Caco-2 (cell line): ENCODE results near the gene SEMA4A. TPM values are rescaled to one million over a fixed set of nuclear protein-coding genes. Genes with fewer than 3 reads are reported as not detected.

Experiments used
- BruUV-seq: library from RNA; stranded (reverse); fragments of 400-500 nt; replicated peaks from 2 replicates; lab custom pipeline; 2021; lab: Mats Ljungman, UMichigan
- CTCF ChIA-PET: fragments of 300-600 bp; sonication (Branson Sonifier 250); formaldehyde crosslinking; loops from one replicate; lab custom pipeline; 2022; ENCODE audit warnings: antibody characterized with exemption; lab: Charles Lee
- POLR2A ChIA-PET: fragments of 300-600 bp; sonication (Branson Sonifier 250); formaldehyde crosslinking; loops from one replicate; lab custom pipeline; 2022; ENCODE audit warnings: antibody characterized with exemption; lab: Charles Lee
- DNase-seq, 2 experiments: peaks; one replicate each; pipeline versions ENCODE4 v3.0.0 to v3.0.0-alpha.2; 2020 to 2022
- H3K27me3 ChIP-seq: replicated peaks from 2 replicates; pipeline ENCODE4 v1.6.0; 2011; ENCODE audit warnings: low read length; ENCODE audit not compliant: control insufficient read depth, insufficient read depth
- H3K36me3 ChIP-seq: 2 replicates; pipeline ENCODE4 v1.5.1; 2011; ENCODE audit warnings: low read length; ENCODE audit not compliant: control insufficient read depth, insufficient read depth
- H3K4me1 ChIP-seq: fragments of 250-450 bp; sonication (Bioruptor Pico); 2 replicates; pipeline ENCODE4 v1.5.1; 2020; ENCODE audit warnings: mild to moderate bottlenecking
- H3K4me3 ChIP-seq: 2 replicates; pipeline ENCODE4 v1.5.1; 2011; ENCODE audit warnings: low read depth, mild to moderate bottlenecking, control low read depth, low read length
- H3K9me3 ChIP-seq: fragments of 250-450 bp; sonication (Bioruptor Pico); 2 replicates; pipeline ENCODE4 v1.5.1; 2020; ENCODE audit warnings: mild to moderate bottlenecking, moderate library complexity
- H3K27ac Mint-ChIP-seq: one replicate; pipeline ENCODE4 v1.8.0; 2022; ENCODE audit warnings: mixed read lengths; ENCODE audit not compliant: unreplicated experiment
- H3K27me3 Mint-ChIP-seq: one replicate; pipeline ENCODE4 v1.8.0; 2022; ENCODE audit warnings: mixed read lengths; ENCODE audit not compliant: insufficient read depth, unreplicated experiment
- H3K36me3 Mint-ChIP-seq: one replicate; pipeline ENCODE4 v1.8.0; 2022; ENCODE audit warnings: mild to moderate bottlenecking, mixed read lengths; ENCODE audit not compliant: insufficient read depth, unreplicated experiment
- H3K4me1 Mint-ChIP-seq: one replicate; pipeline ENCODE4 v1.8.0; 2022; ENCODE audit warnings: low read depth, mixed read lengths; ENCODE audit not compliant: unreplicated experiment
- H3K4me3 Mint-ChIP-seq: one replicate; pipeline ENCODE4 v1.8.0; 2022; ENCODE audit warnings: mild to moderate bottlenecking, moderate library complexity, mixed read lengths; ENCODE audit not compliant: unreplicated experiment
- H3K9me3 Mint-ChIP-seq: one replicate; pipeline ENCODE4 v1.8.0; 2022; ENCODE audit warnings: mixed read lengths; ENCODE audit not compliant: unreplicated experiment
- intact Hi-C: fragments of 100-400 bp; cut with micrococcal nuclease; formaldehyde crosslinking; loops from one replicate; pipeline ENCODE4 v1.10.0; 2022; ENCODE audit not compliant: unreplicated experiment
- total RNA-seq: library from RNA; stranded (reverse); gene quantifications from 2 replicates; pipeline ENCODE4 v1.2.3, GENCODE V29; 2022
- TF ChIP-seq, protein P1 (sequence below), 2 experiments: fragments of 200-600 bp in 1 of 2; IDR thresholded peaks; 1 replicate in 1 of 2; 2 replicates in 1 of 2; pipeline versions ENCODE4 v1.5.1 to v1.8.0; 2011 to 2022; ENCODE audit warnings: antibody characterized with exemption in 1 of 2, control low read depth in 1 of 2, inconsistent platforms in 1 of 2, low read depth in 1 of 2, low read length in 1 of 2, mild to moderate bottlenecking in 1 of 2, moderate library complexity in 1 of 2; ENCODE audit not compliant: insufficient read depth in 1 of 2, severe bottlenecking in 1 of 2, unreplicated experiment in 1 of 2

The SEMA4A gene
- total RNA-seq, 1 experiment from 2014 or later = 0.52 TPM

DNA sequence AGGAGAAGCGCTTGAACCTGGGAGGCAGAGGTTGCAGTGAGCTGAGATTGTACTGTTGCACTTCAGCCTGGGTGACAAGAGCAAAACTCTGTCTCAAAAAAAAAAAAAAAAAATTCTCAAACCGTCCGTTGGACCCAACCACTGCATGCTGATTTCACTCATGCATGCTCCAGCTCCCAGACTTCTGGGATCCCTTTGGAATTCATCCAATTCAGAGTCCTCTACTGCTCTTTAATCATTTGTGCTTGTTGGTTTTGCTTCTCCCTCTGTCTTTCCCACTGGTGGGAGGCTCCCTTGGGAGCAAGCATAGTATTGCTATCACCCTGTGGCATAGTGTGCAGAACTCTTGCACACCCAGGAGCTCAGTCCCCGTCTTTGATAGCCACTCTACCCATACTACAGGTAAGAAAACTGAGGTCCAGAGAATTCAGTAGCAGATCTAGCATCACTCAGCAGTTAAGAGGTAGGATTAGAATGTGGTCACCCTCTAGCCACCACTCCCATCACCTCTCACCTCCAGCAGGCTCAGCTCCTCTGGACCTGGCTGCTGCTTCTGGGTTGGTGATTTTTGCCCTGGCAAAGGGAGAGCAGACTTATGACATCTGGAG lies 41.9 kb upstream of the SEMA4A start:
- ChIA-PET POLR2A (interaction anchor here (0.6 kb wide), 2 partner anchors 8 to 26 kb away, joined by 3 to 5 read pairs; no protein-coding TSS in a partner anchor), CTCF (interaction anchor here (1.3 kb wide), 1 partner anchor 19 kb away, joined by 4 read pairs; no protein-coding TSS in a partner anchor)
- Histone ChIP-seq H3K4me3 (no peak overlapping the region), H3K4me1 (peaks cover 19% of the 10 kb centered on the region), H3K27me3 (no peaks in the 10 kb centered on the region), H3K36me3 (no peaks in the 10 kb centered on the region), H3K9me3 (no peaks in the 10 kb centered on the region)
- peaks cover 18% of the 10 kb centered on the region for H3K4me1 Mint-ChIP-seq
- no peak overlapping the region for H3K4me3 Mint-ChIP-seq
- TF ChIP-seq, protein P1, sequence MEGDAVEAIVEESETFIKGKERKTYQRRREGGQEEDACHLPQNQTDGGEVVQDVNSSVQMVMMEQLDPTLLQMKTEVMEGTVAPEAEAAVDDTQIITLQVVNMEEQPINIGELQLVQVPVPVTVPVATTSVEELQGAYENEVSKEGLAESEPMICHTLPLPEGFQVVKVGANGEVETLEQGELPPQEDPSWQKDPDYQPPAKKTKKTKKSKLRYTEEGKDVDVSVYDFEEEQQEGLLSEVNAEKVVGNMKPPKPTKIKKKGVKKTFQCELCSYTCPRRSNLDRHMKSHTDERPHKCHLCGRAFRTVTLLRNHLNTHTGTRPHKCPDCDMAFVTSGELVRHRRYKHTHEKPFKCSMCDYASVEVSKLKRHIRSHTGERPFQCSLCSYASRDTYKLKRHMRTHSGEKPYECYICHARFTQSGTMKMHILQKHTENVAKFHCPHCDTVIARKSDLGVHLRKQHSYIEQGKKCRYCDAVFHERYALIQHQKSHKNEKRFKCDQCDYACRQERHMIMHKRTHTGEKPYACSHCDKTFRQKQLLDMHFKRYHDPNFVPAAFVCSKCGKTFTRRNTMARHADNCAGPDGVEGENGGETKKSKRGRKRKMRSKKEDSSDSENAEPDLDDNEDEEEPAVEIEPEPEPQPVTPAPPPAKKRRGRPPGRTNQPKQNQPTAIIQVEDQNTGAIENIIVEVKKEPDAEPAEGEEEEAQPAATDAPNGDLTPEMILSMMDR (IDR thresholded peaks at IDR 0.05; ENCODE audit: insufficient read depth in 1 of 2, low read depth in 1 of 2, low read length in 1 of 2, severe bottlenecking in 1 of 2, unreplicated experiment in 1 of 2) = no peak
- no TSS peak for BruUV-seq
- no peak for DNase-seq
- intact Hi-C loops = no loop called here
- peaks cover 19% of the 10 kb centered on the region for H3K36me3 Mint-ChIP-seq
- no peaks in the 10 kb centered on the region for H3K27me3 Mint-ChIP-seq
- no peaks in the 10 kb centered on the region for H3K9me3 Mint-ChIP-seq
- no peak overlapping the region for H3K27ac Mint-ChIP-seq

DNA sequence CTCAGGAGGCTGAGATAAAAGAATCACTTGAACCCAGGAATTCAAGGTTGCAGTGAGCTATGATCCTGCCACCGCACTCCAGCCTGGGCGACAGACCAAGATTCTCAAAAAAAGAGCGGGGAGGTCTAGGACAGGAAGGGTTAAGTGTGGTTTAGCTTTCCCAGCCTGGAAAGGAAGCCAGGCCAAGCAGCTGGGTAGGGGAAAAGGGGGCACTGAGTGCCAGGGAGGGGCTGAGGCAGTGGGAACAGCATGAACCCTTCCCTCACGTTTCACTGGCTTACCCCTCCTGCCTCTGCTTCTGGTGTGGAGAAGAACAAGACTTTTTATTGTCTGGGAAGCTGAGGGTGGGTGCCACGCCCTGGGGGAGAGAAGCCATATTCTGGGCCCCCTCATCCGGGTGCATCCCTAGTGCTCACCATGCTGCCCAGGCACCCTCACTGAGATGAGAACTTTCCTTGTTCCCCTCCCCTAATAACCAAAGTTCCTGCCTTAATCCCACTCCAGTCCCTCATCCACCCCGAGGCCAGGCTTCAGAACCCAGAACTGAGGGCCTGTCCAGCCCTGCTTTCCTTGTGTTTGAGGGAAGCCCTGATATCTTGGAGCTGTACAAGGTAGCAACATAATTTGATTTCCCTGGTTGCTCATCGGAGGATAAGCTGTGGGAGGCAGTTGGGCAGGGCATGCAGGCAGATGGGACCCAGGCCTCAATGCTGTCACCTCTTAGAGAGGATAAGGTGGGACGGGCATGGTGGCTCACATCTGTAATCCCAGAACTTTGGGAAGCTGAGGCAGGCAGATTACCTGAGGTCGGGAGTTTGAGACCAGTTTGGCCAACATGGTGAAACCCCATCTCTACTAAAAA lies 40.9 kb upstream of the SEMA4A start:
- no peaks in the 10 kb centered on the region for H3K27me3 Mint-ChIP-seq
- H3K4me1 ChIP-seq = peaks cover 17% of the 10 kb centered on the region
- POLR2A ChIA-PET = interaction anchor here (0.6 kb wide), 1 partner anchor 225 kb away, joined by 3 read pairs; no protein-coding TSS in a partner anchor
- DNase-seq = no peak
- H3K27ac Mint-ChIP-seq = no peak overlapping the region
- H3K27me3 ChIP-seq = no peaks in the 10 kb centered on the region
- CTCF ChIA-PET = interaction anchor here (1.3 kb wide), 1 partner anchor 18 kb away, joined by 4 read pairs; no protein-coding TSS in a partner anchor
- H3K4me3 Mint-ChIP-seq = no peak overlapping the region
- no peaks in the 10 kb centered on the region for H3K9me3 ChIP-seq
- H3K4me3 ChIP-seq = no peak overlapping the region
- BruUV-seq = no TSS peak
- TF ChIP-seq, protein P1 (IDR thresholded peaks at IDR 0.05; ENCODE audit: insufficient read depth in 1 of 2, low read depth in 1 of 2, low read length in 1 of 2, severe bottlenecking in 1 of 2, unreplicated experiment in 1 of 2) = no peak
- H3K36me3 ChIP-seq = no peaks in the 10 kb centered on the region
- intact Hi-C loops = no loop called here
- no peaks in the 10 kb centered on the region for H3K9me3 Mint-ChIP-seq
- H3K4me1 Mint-ChIP-seq = peaks cover 15% of the 10 kb centered on the region
- peaks cover 12% of the 10 kb centered on the region for H3K36me3 Mint-ChIP-seq

DNA sequence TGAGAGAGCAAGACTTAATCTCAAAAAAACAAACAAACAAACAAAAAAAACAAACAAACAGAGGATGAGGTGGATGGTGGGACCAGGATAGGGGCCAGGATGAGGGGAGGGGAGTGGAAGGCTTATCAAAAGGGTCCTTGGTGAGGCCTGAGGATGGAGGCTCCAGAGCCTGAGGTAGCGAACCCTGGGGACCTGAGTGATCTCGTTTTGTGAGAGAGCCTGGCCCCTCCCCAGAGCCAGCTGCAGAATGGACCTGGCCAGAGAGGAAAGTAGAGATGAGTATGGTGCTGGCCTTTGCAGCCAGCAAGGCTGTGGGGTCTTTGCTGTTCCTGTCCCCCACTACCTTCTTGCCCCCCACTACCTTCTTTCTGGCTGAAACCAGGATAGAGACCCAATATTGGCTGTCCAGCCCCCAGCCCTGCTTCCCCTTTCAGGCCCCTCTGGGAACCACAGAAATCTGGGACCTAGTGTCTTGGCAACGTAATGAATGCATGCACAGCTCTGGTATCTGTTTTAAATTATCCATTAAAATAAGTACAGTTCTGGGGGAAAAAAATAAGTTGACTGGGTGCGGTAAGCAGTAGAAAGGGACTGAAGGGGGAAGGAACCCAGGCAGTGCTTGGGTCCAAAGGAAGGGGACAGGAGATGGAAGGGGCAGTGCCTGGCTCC lies 40.0 kb upstream of the SEMA4A start:
- intact Hi-C loops = no loop called here
- CTCF ChIA-PET = interaction anchor here (1.6 to 2.8 kb wide), 2 partner anchors 10 to 112 kb away, joined by 6 to 15 read pairs; no protein-coding TSS in a partner anchor
- Mint-ChIP-seq H3K9me3 (no peaks in the 10 kb centered on the region), H3K27me3 (no peaks in the 10 kb centered on the region), H3K4me3 (peak overlapping the region; percentile 95), H3K27ac (no peak overlapping the region), H3K4me1 (peaks cover 21% of the 10 kb centered on the region), H3K36me3 (peaks cover 12% of the 10 kb centered on the region)
- Histone ChIP-seq H3K36me3 (no peaks in the 10 kb centered on the region), H3K4me3 (no peak overlapping the region), H3K9me3 (no peaks in the 10 kb centered on the region), H3K27me3 (no peaks in the 10 kb centered on the region), H3K4me1 (peaks cover 26% of the 10 kb centered on the region)
- no peak for DNase-seq
- no TSS peak for BruUV-seq
- TF ChIP-seq, protein P1 (IDR thresholded peaks at IDR 0.05; ENCODE audit: insufficient read depth in 1 of 2, low read depth in 1 of 2, low read length in 1 of 2, severe bottlenecking in 1 of 2, unreplicated experiment in 1 of 2) = no peak
- POLR2A ChIA-PET = interaction anchor here (0.6 to 0.8 kb wide), 2 partner anchors 14 to 224 kb away, joined by 3 read pairs; no protein-coding TSS in a partner anchor
